HepG2 (cell line): Measurements from ENCODE around the gene MRPL34. TPM values are rescaled to one million over a fixed set of nuclear protein-coding genes. Genes with fewer than 3 reads are reported as not detected.

Source experiments
- ATM ChIP-seq: fragments of 450-650 bp; IDR thresholded peaks from 2 replicates; pipeline ENCODE4 v1.7.1; 2017; ENCODE audit warnings: mild to moderate bottlenecking, borderline replicate concordance
- CEBPB ChIP-seq: IDR thresholded peaks from 2 replicates; pipeline ENCODE4 v1.6.1; 2011; ENCODE audit warnings: low read depth, low read length, improper control_type of control experiment, borderline replicate concordance
- CHD2 ChIP-seq: IDR thresholded peaks from 2 replicates; pipeline ENCODE4 v1.6.1; 2011; ENCODE audit warnings: low read depth, low read length, improper control_type of control experiment
- CHD4 ChIP-seq: fragments of 200-600 bp; sonication (generic); IDR thresholded peaks from 2 replicates; pipeline ENCODE4 v1.7.0; 2017; ENCODE audit warnings: mild to moderate bottlenecking, low read length, borderline replicate concordance
- DBP ChIP-seq: sonication (generic); formaldehyde crosslinking; IDR thresholded peaks from 2 replicates; pipeline ENCODE4 v1.4.0; 2020; ENCODE audit warnings: missing genetic modification reagents; ENCODE audit errors: not compliant biosample characterization
- EZH2 ChIP-seq: conservative IDR thresholded peaks from 2 replicates; pipeline ENCODE4 v1.6.1; 2012; ENCODE audit warnings: mild to moderate bottlenecking, low read depth, low read length, moderate library complexity
- FOSL2 ChIP-seq: sonication (generic); formaldehyde crosslinking; IDR thresholded peaks from 2 replicates; pipeline ENCODE4 v1.4.0; 2020; ENCODE audit warnings: missing genetic modification reagents
- FOXP1 ChIP-seq, 2 experiments: fragments of 450-650 bp in 1 of 2; IDR thresholded peaks; 2 replicates each; pipeline ENCODE4 v1.6.1; 2017 to 2018; ENCODE audit warnings: antibody characterized with exemption in 1 of 2
- HOXD1 ChIP-seq: sonication (generic); formaldehyde crosslinking; IDR thresholded peaks from 2 replicates; pipeline ENCODE4 v1.5.0; 2020; ENCODE audit warnings: missing genetic modification reagents
- MBNL3 ChIP-seq: fragments of 250-450 bp; sonication (Bioruptor Pico); conservative IDR thresholded peaks from 2 replicates; pipeline ENCODE4 v1.8.0; 2022; ENCODE audit warnings: mild to moderate bottlenecking, inconsistent platforms
- MIER2 ChIP-seq: IDR thresholded peaks from 2 replicates; pipeline ENCODE4 v1.6.1; 2016; ENCODE audit warnings: missing biosample characterization, missing genetic modification reagents
- NPAS2 ChIP-seq: sonication (generic); formaldehyde crosslinking; IDR thresholded peaks from 2 replicates; pipeline ENCODE4 v1.8.0; 2022; ENCODE audit warnings: mild to moderate bottlenecking, missing genetic modification reagents, borderline replicate concordance
- RFX5 ChIP-seq: IDR thresholded peaks from 2 replicates; pipeline ENCODE4 v1.6.1; 2011; ENCODE audit warnings: low read depth, low read length, improper control_type of control experiment
- SETDB1 ChIP-seq: sonication (generic); formaldehyde crosslinking; IDR thresholded peaks from 2 replicates; pipeline ENCODE4 v1.5.1; 2020; ENCODE audit warnings: missing genetic modification reagents, mild to moderate bottlenecking, borderline replicate concordance
- SKI ChIP-seq: fragments of 450-650 bp; IDR thresholded peaks from one replicate; pipeline ENCODE4 v1.6.1; 2018; ENCODE audit warnings: mild to moderate bottlenecking; ENCODE audit not compliant: partially characterized antibody
- ZBTB42 ChIP-seq: sonication (generic); formaldehyde crosslinking; IDR thresholded peaks from 2 replicates; pipeline ENCODE4 v1.5.0; 2020; ENCODE audit warnings: mild to moderate bottlenecking, missing genetic modification reagents
- ZMYM4 ChIP-seq: sonication (generic); formaldehyde crosslinking; IDR thresholded peaks from 2 replicates; pipeline ENCODE4 v1.8.1; 2023; ENCODE audit warnings: mild to moderate bottlenecking, missing genetic modification reagents
- ZNF205 ChIP-seq: IDR thresholded peaks from 2 replicates; pipeline ENCODE4 v1.6.1; 2018; ENCODE audit warnings: missing biosample characterization, missing genetic modification reagents
- ZNF263 ChIP-seq: sonication (generic); formaldehyde crosslinking; IDR thresholded peaks from 2 replicates; pipeline ENCODE4 v1.4.0; 2020; ENCODE audit warnings: missing genetic modification reagents
- ZNF503 ChIP-seq: sonication (generic); formaldehyde crosslinking; IDR thresholded peaks from 2 replicates; pipeline ENCODE4 v1.4.0; 2020; ENCODE audit warnings: missing genetic modification reagents
- ZNF549 ChIP-seq: sonication (generic); formaldehyde crosslinking; IDR thresholded peaks from 2 replicates; pipeline ENCODE4 v1.5.0; 2020; ENCODE audit warnings: missing genetic modification reagents
- ZNF556 ChIP-seq: sonication (generic); formaldehyde crosslinking; IDR thresholded peaks from 2 replicates; pipeline ENCODE4 v1.4.0; 2020; ENCODE audit warnings: mild to moderate bottlenecking, missing genetic modification reagents, borderline replicate concordance
- ZNF775 ChIP-seq: sonication (generic); formaldehyde crosslinking; IDR thresholded peaks from 2 replicates; pipeline ENCODE4 v1.4.0; 2020; ENCODE audit warnings: missing genetic modification reagents, mild to moderate bottlenecking, moderate library complexity, borderline replicate concordance
- ZSCAN31 ChIP-seq: sonication (generic); formaldehyde crosslinking; IDR thresholded peaks from 2 replicates; pipeline ENCODE4 v1.5.0; 2020; ENCODE audit warnings: low read depth, mild to moderate bottlenecking, missing genetic modification reagents
- polyA plus RNA-seq, 8 experiments: library from polyadenylated mRNA; depleted of rRNA in 3 of 8; stranded (reverse) in 7 of 8; unstranded in 1 of 8; fragments of >200 nt; fragmentation: Illumina TruSeq in 4 of 8; extraction: Trizol in 4 of 8; gene quantifications; 2 replicates each; pipeline versions ENCODE4 v1.2.1 to v1.2.3, GENCODE V29; 2011 to 2016; ENCODE audit warnings: low read depth in 4 of 8, missing spikeins in 1 of 8, mixed read lengths in 1 of 8; ENCODE audit not compliant: insufficient read depth in 1 of 8
- total RNA-seq, 5 experiments: library from RNA; depleted of rRNA; stranded (reverse); fragments of >200 nt; fragmentation: Illumina TruSeq; extraction: Trizol; gene quantifications; 2 replicates each; pipeline ENCODE4 v1.2.3, GENCODE V29; 2016; ENCODE audit warnings: low read depth in 1 of 5
- TF ChIP-seq, protein P1 (sequence below): IDR thresholded peaks from 2 replicates; pipeline ENCODE4 v1.6.1; 2016; ENCODE audit warnings: missing compliant biosample characterization, missing genetic modification reagents, borderline replicate concordance
- TF ChIP-seq, protein P2 (sequence below): sonication (generic); formaldehyde crosslinking; IDR thresholded peaks from 2 replicates; pipeline ENCODE4 v1.5.0; 2020; ENCODE audit warnings: mild to moderate bottlenecking, missing genetic modification reagents, moderate library complexity

Gene MRPL34
- total and polyA plus RNA-seq, 2 of the 13 experiments (the other 11 are each of a cell fraction or from before 2014, with no cell fraction given), result 74.0 to 77.3 TPM

GRCh38 chr19:17303167-17303939, 2.3 kb upstream of the MRPL34 start, which contains the start of gene ABHD8 (continued):
- no peak for TF ChIP-seq SETDB1 (CRISPR knock-in tag)
- TF ChIP-seq ZNF556 (CRISPR knock-in tag), result no peak
- TF ChIP-seq ZNF503 (CRISPR knock-in tag), result no peak
- no peak for TF ChIP-seq MBNL3 (CRISPR knock-in tag)
- TF ChIP-seq ZNF775 (CRISPR knock-in tag), result no peak
- 0 out of 2 replicates have a peak, but pooled peaks have one; percentile 38 for TF ChIP-seq ZBTB42
- peak; percentile 54 for TF ChIP-seq SKI
- no peak for TF ChIP-seq RFX5
- TF ChIP-seq, protein P1, sequence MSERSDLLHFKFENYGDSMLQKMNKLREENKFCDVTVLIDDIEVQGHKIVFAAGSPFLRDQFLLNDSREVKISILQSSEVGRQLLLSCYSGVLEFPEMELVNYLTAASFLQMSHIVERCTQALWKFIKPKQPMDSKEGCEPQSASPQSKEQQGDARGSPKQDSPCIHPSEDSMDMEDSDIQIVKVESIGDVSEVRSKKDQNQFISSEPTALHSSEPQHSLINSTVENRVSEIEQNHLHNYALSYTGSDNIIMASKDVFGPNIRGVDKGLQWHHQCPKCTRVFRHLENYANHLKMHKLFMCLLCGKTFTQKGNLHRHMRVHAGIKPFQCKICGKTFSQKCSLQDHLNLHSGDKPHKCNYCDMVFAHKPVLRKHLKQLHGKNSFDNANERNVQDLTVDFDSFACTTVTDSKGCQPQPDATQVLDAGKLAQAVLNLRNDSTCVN (CRISPR knock-in tag), result no peak
- TF ChIP-seq FOXP1 (IDR thresholded peaks at IDR 0.05), result no peak
- TF ChIP-seq FOXP1 (CRISPR knock-in tag; IDR thresholded peaks at IDR 0.05), result no peak
- no peak for TF ChIP-seq MIER2
- TF ChIP-seq CHD4, result peak; percentile 73; the same call in 1 of the 2 replicates
- TF ChIP-seq NPAS2 (CRISPR knock-in tag), result no peak
- no peak for TF ChIP-seq ATM
- TF ChIP-seq ZNF205, result no peak
- TF ChIP-seq HOXD1 (CRISPR knock-in tag), result peak; percentile 77; the same call in 1 of the 2 replicates
- TF ChIP-seq CHD2, result no peak
- peak; percentile 81 for TF ChIP-seq ZMYM4 (CRISPR knock-in tag)
- peak; percentile 38; the same call in 1 of the 2 replicates for TF ChIP-seq ZSCAN31 (CRISPR knock-in tag)
- no peak for TF ChIP-seq DBP (CRISPR knock-in tag)
- no peak for TF ChIP-seq EZH2
- no peak for TF ChIP-seq CEBPB
- TF ChIP-seq FOSL2 (CRISPR knock-in tag), result 0 out of 2 replicates have a peak, but pooled peaks have one; percentile 3
- TF ChIP-seq, protein P2, sequence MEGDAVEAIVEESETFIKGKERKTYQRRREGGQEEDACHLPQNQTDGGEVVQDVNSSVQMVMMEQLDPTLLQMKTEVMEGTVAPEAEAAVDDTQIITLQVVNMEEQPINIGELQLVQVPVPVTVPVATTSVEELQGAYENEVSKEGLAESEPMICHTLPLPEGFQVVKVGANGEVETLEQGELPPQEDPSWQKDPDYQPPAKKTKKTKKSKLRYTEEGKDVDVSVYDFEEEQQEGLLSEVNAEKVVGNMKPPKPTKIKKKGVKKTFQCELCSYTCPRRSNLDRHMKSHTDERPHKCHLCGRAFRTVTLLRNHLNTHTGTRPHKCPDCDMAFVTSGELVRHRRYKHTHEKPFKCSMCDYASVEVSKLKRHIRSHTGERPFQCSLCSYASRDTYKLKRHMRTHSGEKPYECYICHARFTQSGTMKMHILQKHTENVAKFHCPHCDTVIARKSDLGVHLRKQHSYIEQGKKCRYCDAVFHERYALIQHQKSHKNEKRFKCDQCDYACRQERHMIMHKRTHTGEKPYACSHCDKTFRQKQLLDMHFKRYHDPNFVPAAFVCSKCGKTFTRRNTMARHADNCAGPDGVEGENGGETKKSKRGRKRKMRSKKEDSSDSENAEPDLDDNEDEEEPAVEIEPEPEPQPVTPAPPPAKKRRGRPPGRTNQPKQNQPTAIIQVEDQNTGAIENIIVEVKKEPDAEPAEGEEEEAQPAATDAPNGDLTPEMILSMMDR (CRISPR knock-in tag), result peak; percentile 68
- TF ChIP-seq ZNF263, result no peak
- no peak for TF ChIP-seq ZNF549
